Measurements from ENCODE around the gene ABCB9.

GRCh38 chr12:122934722-122935121, 31.5 kb downstream of the ABCB9 start:
- TF ChIP-seq CTCF (IDR thresholded peaks at IDR 0.05) (no peak), POLR2A (IDR thresholded peaks at IDR 0.05) (no peak), POLR2AphosphoS5 (IDR thresholded peaks at IDR 0.05) (no peak)
